OCI-LY7 (cell line): ENCODE measurements around the gene MCEE.

ENCODE experiments used
- CTCF ChIP-seq: fragments of 200-600 bp; sonication (generic); conservative IDR thresholded peaks from 2 replicates; pipeline ENCODE4 v1.5.1; 2014; ENCODE audit warnings: mild to moderate bottlenecking, antibody characterized with exemption, low read length, moderate library complexity, mixed read lengths
- EZH2phosphoT487 ChIP-seq: fragments of 200-600 bp; sonication (generic); IDR thresholded peaks from 2 replicates; pipeline ENCODE4 v1.6.1; 2018; ENCODE audit warnings: low read depth, borderline replicate concordance, mild to moderate bottlenecking, mixed run types, antibody characterized with exemption, low read length, moderate library complexity, mixed read lengths

GRCh38 chr2:71136174-71136573 is 6.1 kb upstream of the MCEE start:
- TF ChIP-seq CTCF (no peak), EZH2phosphoT487 (no peak)
